ENCODE data around the gene DOK4.

GRCh38 chr16:57512296-57513001 lies 26.2 kb upstream of the DOK4 start:
- TF ChIP-seq CTCF (IDR thresholded peaks at IDR 0.05; ENCODE audit: extremely low read depth in 1 of 2, insufficient read depth in 1 of 2, low read depth in 1 of 2, low read length in 2 of 2) (no peak), EZH2 (IDR thresholded peaks at IDR 0.05; ENCODE audit: borderline replicate concordance, low read depth, low read length, severe bottlenecking) (no peak), POLR2A (IDR thresholded peaks at IDR 0.05; ENCODE audit: low read depth, low read length) (no peak), JUN (IDR thresholded peaks at IDR 0.05; ENCODE audit: borderline replicate concordance, insufficient read depth, insufficient read length, low read depth) (no peak), FOS (IDR thresholded peaks at IDR 0.05; ENCODE audit: borderline replicate concordance, insufficient read depth, low read length) (no peak), MAX (IDR thresholded peaks at IDR 0.05; ENCODE audit: insufficient read depth, insufficient read length) (no peak), POLR2AphosphoS5 (IDR thresholded peaks at IDR 0.05; ENCODE audit: insufficient read depth, low read depth, low read length) (no peak)

All from endothelial cell of umbilical vein (primary cell).